Measurements from ENCODE around the gene MAN1C1. TPM values are rescaled to one million over a fixed set of nuclear protein-coding genes. Genes with fewer than 3 reads are reported as not detected.

The MAN1C1 gene
- total and polyA plus RNA-seq, 9 of the 15 experiments (the other 6 are each of a cell fraction or from before 2014, with no cell fraction given), result 0.04 to 0.44 (median 0.10) TPM; not detected in 3

- peak; percentile 99 for TF ChIP-seq ETV1 (tag; conservative IDR thresholded peaks at IDR 0.05; ENCODE audit: low read depth)
- TF ChIP-seq HMG20B (CRISPR knock-in tag; IDR thresholded peaks at IDR 0.05), result no peak
- no peak for TF ChIP-seq ZNF639 (CRISPR knock-in tag; conservative IDR thresholded peaks at IDR 0.05 in 1 of 2, IDR thresholded peaks at IDR 0.05 in 1 of 2)
- TF ChIP-seq RNF219 (CRISPR knock-in tag; IDR thresholded peaks at IDR 0.05), result no peak
- no peak for TF ChIP-seq ZC3H8 (IDR thresholded peaks at IDR 0.05)
- TF ChIP-seq SNRNP70 (optimal IDR thresholded peaks at IDR 0.05; ENCODE audit: low read depth, low read length), result no peak
- no peak for TF ChIP-seq SMC3 (conservative IDR thresholded peaks at IDR 0.05; ENCODE audit: insufficient read depth, low read depth, low read length)
- TF ChIP-seq ZNF140 (CRISPR knock-in tag; IDR thresholded peaks at IDR 0.05), result no peak
- no peak for TF ChIP-seq CREB3 (tag; conservative IDR thresholded peaks at IDR 0.05; ENCODE audit: low read depth)
- TF ChIP-seq HDAC6 (IDR thresholded peaks at IDR 0.05; ENCODE audit: low read depth, low read length), result no peak
- TF ChIP-seq E2F1 (CRISPR knock-in tag; IDR thresholded peaks at IDR 0.05), result no peak
- no peak; the same call in 1 of the 2 replicates for TF ChIP-seq ZNF583 (CRISPR knock-in tag; IDR thresholded peaks at IDR 0.05)
- no peak for TF ChIP-seq ZNF165 (CRISPR knock-in tag; IDR thresholded peaks at IDR 0.05; ENCODE audit: borderline replicate concordance)
- TF ChIP-seq ZNF274 (IDR thresholded peaks at IDR 0.05; ENCODE audit: borderline replicate concordance, low read depth, low read length), result no peak
- TF ChIP-seq ZNF224 (CRISPR knock-in tag; IDR thresholded peaks at IDR 0.05), result no peak
- no peak for TF ChIP-seq NR2C1 (IDR thresholded peaks at IDR 0.05)
- no peak for TF ChIP-seq NR2C1 (tag; IDR thresholded peaks at IDR 0.05)
- no peak for TF ChIP-seq PREB (CRISPR knock-in tag; IDR thresholded peaks at IDR 0.05)
- peak; percentile 35 for TF ChIP-seq ZFP36 (IDR thresholded peaks at IDR 0.05; ENCODE audit: low read depth, low read length, partially characterized antibody)
- TF ChIP-seq ZNF263 (CRISPR knock-in tag; IDR thresholded peaks at IDR 0.05; ENCODE audit: borderline replicate concordance), result no peak
- TF ChIP-seq NFE2L1 (tag; IDR thresholded peaks at IDR 0.05; ENCODE audit: borderline replicate concordance, low read depth), result no peak
- TF ChIP-seq TAL1 (IDR thresholded peaks at IDR 0.05), result peak; percentile 77
Observed at GRCh38 chr1:25782608-25783201, 166.1 kb downstream of the MAN1C1 start (continued).
